Panc1 (cell line): ENCODE measurements around the gene OTOA. TPM values are rescaled to one million over a fixed set of nuclear protein-coding genes. Genes with fewer than 3 reads are reported as not detected.

ENCODE experiments used
- ATAC-seq: fragments of 200-7000 bp; cut with Tn5 transposase; 2 replicates; pipeline ENCODE4 v1.9.1; 2020; ENCODE audit warnings: mild to moderate bottlenecking, moderate library complexity
- BruUV-seq: library from RNA; stranded (reverse); fragments of 400-500 nt; replicated peaks from 2 replicates; lab custom pipeline; 2021; lab: Mats Ljungman, UMichigan
- CTCF ChIA-PET: fragments of 300-600 bp; sonication (Branson Sonifier 250); formaldehyde crosslinking; loops from one replicate; lab custom pipeline; 2022; ENCODE audit warnings: antibody characterized with exemption; lab: Charles Lee
- POLR2A ChIA-PET: fragments of 300-600 bp; sonication (Branson Sonifier 250); formaldehyde crosslinking; loops from one replicate; lab custom pipeline; 2022; ENCODE audit warnings: antibody characterized with exemption; lab: Charles Lee
- DNase-seq: peaks from one replicate; pipeline ENCODE4 v3.0.0-alpha.2; 2010; ENCODE audit warnings: low read depth, low spot score
- H3K27ac ChIP-seq: 2 replicates; pipeline ENCODE4 v1.5.1; 2011; ENCODE audit warnings: mild to moderate bottlenecking, low read length, inconsistent platforms
- H3K27me3 ChIP-seq: fragments of 200-500 bp; sonication (Bioruptor generic); 2 replicates; pipeline ENCODE4 v1.6.0; 2014; ENCODE audit warnings: low read length, inconsistent platforms; ENCODE audit not compliant: control insufficient read depth, insufficient read depth
- H3K36me3 ChIP-seq: fragments of 200-500 bp; sonication (Bioruptor generic); 2 replicates; pipeline ENCODE4 v1.5.1; 2014; ENCODE audit warnings: inconsistent platforms, mild to moderate bottlenecking, low read length, moderate library complexity; ENCODE audit not compliant: control insufficient read depth, insufficient read depth
- H3K4me1 ChIP-seq: 2 replicates; pipeline ENCODE4 v1.5.1; 2011; ENCODE audit warnings: inconsistent platforms, mild to moderate bottlenecking, low read length, moderate library complexity; ENCODE audit not compliant: control insufficient read depth, insufficient read depth
- H3K4me3 ChIP-seq, 2 experiments: 2 replicates each; pipeline ENCODE4 v1.5.1; 2011 to 2012; ENCODE audit warnings: low read depth in 2 of 2, low read length in 2 of 2, mild to moderate bottlenecking in 2 of 2, inconsistent platforms in 1 of 2, moderate library complexity in 1 of 2
- H3K9me3 ChIP-seq: fragments of 200-500 bp; sonication (Bioruptor generic); 2 replicates; pipeline ENCODE4 v1.5.1; 2014; ENCODE audit warnings: low read depth, mild to moderate bottlenecking, inconsistent platforms, low read length, moderate library complexity; ENCODE audit not compliant: control insufficient read depth, insufficient read depth
- POLR2AphosphoS5 ChIP-seq: IDR thresholded peaks from 2 replicates; pipeline ENCODE4 v1.6.1; 2012; ENCODE audit warnings: mild to moderate bottlenecking, low read depth, low read length, moderate library complexity
- SIN3A ChIP-seq: IDR thresholded peaks from 2 replicates; pipeline ENCODE4 v1.6.1; 2012; ENCODE audit warnings: low read depth, mild to moderate bottlenecking, low read length, moderate library complexity, borderline replicate concordance; ENCODE audit not compliant: insufficient read depth
- TCF7L2 ChIP-seq: IDR thresholded peaks from 2 replicates; pipeline ENCODE4 v1.6.1; 2011; ENCODE audit warnings: mild to moderate bottlenecking, low read depth, low read length, inconsistent platforms
- in situ Hi-C: cut with HindIII; loops from 2 replicates; pipeline ENCODE4 v1.10.0; 2016; ENCODE audit warnings: low sequenced_read_pairs, low pct_unique_long_range_greater_than_20kb
- intact Hi-C: fragments of 100-400 bp; cut with micrococcal nuclease; formaldehyde crosslinking; loops from one replicate; pipeline ENCODE4 v1.10.0; 2022; ENCODE audit not compliant: unreplicated experiment
- total RNA-seq: library from RNA; stranded (reverse); gene quantifications from one replicate; pipeline ENCODE4 v1.2.1, GENCODE V29; 2021; ENCODE audit not compliant: unreplicated experiment
- TF ChIP-seq, protein P1 (sequence below): fragments of 450-650 bp; IDR thresholded peaks from 2 replicates; pipeline ENCODE4 v1.5.1; 2017; ENCODE audit warnings: mild to moderate bottlenecking
- TF ChIP-seq, protein P2 (sequence below), 2 experiments: IDR thresholded peaks; 2 replicates each; pipeline ENCODE4 v1.6.1; 2011 to 2012; ENCODE audit warnings: low read depth in 2 of 2, control low read depth in 1 of 2, low read length in 1 of 2, mild to moderate bottlenecking in 1 of 2, moderate library complexity in 1 of 2; ENCODE audit not compliant: insufficient read depth in 1 of 2

OTOA gene
- total RNA-seq, 1 experiment from 2014 or later = not detected

GRCh38 chr16:21698169-21699032 lies 34.6 kb downstream of the OTOA start:
- DNase-seq = no peak
- ATAC-seq = no peak
- H3K9me3 ChIP-seq = no peaks in the 10 kb centered on the region
- POLR2A ChIA-PET = no interaction called here
- TF ChIP-seq, protein P1, sequence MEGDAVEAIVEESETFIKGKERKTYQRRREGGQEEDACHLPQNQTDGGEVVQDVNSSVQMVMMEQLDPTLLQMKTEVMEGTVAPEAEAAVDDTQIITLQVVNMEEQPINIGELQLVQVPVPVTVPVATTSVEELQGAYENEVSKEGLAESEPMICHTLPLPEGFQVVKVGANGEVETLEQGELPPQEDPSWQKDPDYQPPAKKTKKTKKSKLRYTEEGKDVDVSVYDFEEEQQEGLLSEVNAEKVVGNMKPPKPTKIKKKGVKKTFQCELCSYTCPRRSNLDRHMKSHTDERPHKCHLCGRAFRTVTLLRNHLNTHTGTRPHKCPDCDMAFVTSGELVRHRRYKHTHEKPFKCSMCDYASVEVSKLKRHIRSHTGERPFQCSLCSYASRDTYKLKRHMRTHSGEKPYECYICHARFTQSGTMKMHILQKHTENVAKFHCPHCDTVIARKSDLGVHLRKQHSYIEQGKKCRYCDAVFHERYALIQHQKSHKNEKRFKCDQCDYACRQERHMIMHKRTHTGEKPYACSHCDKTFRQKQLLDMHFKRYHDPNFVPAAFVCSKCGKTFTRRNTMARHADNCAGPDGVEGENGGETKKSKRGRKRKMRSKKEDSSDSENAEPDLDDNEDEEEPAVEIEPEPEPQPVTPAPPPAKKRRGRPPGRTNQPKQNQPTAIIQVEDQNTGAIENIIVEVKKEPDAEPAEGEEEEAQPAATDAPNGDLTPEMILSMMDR = peak; percentile 13; the same call in 1 of the 2 replicates
- no peak for TF ChIP-seq POLR2AphosphoS5
- in situ Hi-C loops (no loop called here), intact Hi-C loops (no loop called here)
- no peaks in the 10 kb centered on the region for H3K27me3 ChIP-seq
- no peak overlapping the region for H3K4me3 ChIP-seq
- H3K36me3 ChIP-seq = no peaks in the 10 kb centered on the region
- H3K4me1 ChIP-seq = no peaks in the 10 kb centered on the region
- no peak overlapping the region for H3K27ac ChIP-seq
- no TSS peak for BruUV-seq
- CTCF ChIA-PET = no interaction called here

- TF ChIP-seq, protein P1 = no peak
- no peak for TF ChIP-seq SIN3A
- TF ChIP-seq, protein P2, sequence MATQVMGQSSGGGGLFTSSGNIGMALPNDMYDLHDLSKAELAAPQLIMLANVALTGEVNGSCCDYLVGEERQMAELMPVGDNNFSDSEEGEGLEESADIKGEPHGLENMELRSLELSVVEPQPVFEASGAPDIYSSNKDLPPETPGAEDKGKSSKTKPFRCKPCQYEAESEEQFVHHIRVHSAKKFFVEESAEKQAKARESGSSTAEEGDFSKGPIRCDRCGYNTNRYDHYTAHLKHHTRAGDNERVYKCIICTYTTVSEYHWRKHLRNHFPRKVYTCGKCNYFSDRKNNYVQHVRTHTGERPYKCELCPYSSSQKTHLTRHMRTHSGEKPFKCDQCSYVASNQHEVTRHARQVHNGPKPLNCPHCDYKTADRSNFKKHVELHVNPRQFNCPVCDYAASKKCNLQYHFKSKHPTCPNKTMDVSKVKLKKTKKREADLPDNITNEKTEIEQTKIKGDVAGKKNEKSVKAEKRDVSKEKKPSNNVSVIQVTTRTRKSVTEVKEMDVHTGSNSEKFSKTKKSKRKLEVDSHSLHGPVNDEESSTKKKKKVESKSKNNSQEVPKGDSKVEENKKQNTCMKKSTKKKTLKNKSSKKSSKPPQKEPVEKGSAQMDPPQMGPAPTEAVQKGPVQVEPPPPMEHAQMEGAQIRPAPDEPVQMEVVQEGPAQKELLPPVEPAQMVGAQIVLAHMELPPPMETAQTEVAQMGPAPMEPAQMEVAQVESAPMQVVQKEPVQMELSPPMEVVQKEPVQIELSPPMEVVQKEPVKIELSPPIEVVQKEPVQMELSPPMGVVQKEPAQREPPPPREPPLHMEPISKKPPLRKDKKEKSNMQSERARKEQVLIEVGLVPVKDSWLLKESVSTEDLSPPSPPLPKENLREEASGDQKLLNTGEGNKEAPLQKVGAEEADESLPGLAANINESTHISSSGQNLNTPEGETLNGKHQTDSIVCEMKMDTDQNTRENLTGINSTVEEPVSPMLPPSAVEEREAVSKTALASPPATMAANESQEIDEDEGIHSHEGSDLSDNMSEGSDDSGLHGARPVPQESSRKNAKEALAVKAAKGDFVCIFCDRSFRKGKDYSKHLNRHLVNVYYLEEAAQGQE (IDR thresholded peaks at IDR 0.05; ENCODE audit: insufficient read depth in 1 of 2, low read depth in 2 of 2, low read length in 1 of 2) = no peak
- TF ChIP-seq POLR2AphosphoS5 = no peak
- no peak for TF ChIP-seq TCF7L2
- no peak for DNase-seq
- no peak for ATAC-seq
- Histone ChIP-seq H3K27me3 (no peaks in the 10 kb centered on the region), H3K4me1 (no peaks in the 10 kb centered on the region), H3K36me3 (no peaks in the 10 kb centered on the region), H3K9me3 (no peaks in the 10 kb centered on the region), H3K27ac (no peak overlapping the region), H3K4me3 (no peak overlapping the region)
- ChIA-PET CTCF (no interaction called here), POLR2A (no interaction called here)
- BruUV-seq = no TSS peak
- in situ Hi-C loops (no loop called here), intact Hi-C loops (no loop called here)
These were observed 37.5 kb downstream of the OTOA start for GRCh38 chr16:21701271-21701670.
